GM19372 (cell line): Measurements from ENCODE around the gene RAMP3.
"Not testable (repeated sequence)": the region's sequence is repeated elsewhere in the genome, so short reads cannot be mapped to it uniquely, and the experiment has no call there.

Experiments used
- ATAC-seq: cut with Tn5 transposase; IDR thresholded peaks from one replicate; pipeline ENCODE4 v1.9.1; 2021; ENCODE audit warnings: mild to moderate bottlenecking, low read depth, moderate library complexity; ENCODE audit not compliant: unreplicated experiment

Gene RAMP3

GRCh38 chr7:45157653-45158401 is at the start of gene RAMP3:
Gene RAMP3 (plus strand): TSS chr7:45157791. CDS start chr7:45157829, 38 bp downstream.
- ATAC-seq, result no peak

GRCh38 chr7:45108863-45109262 is 48.7 kb upstream of the RAMP3 start:
- no peak for ATAC-seq

GRCh38 chr7:45111298-45112223 is 46.0 kb upstream of the RAMP3 start, which contains the start of gene TBRG4:
Gene TBRG4 (minus strand): TSS chr7:45111697. CDS start chr7:45109237, 2,460 bp downstream.
- peak; percentile 91 for ATAC-seq

- ATAC-seq, result no peak
Measured at GRCh38 chr7:45112648-45113047, 44.9 kb upstream of the RAMP3 start.

GRCh38 chr7:45114257-45114656 is 43.3 kb upstream of the RAMP3 start:
- ATAC-seq, result not testable (repeated sequence)

GRCh38 chr7:45114926-45115325 is 42.7 kb upstream of the RAMP3 start:
- no peak for ATAC-seq

- no peak for ATAC-seq
Measured at GRCh38 chr7:45116048-45116447, 41.5 kb upstream of the RAMP3 start.

GRCh38 chr7:45117582-45117981 is 40.0 kb upstream of the RAMP3 start:
- ATAC-seq, result no peak

GRCh38 chr7:45118292-45118691 is 39.3 kb upstream of the RAMP3 start:
- ATAC-seq, result no peak

GRCh38 chr7:45118889-45119331 is 38.7 kb upstream of the RAMP3 start:
- ATAC-seq, result no peak

GRCh38 chr7:45119550-45119949 is 38.0 kb upstream of the RAMP3 start:
- ATAC-seq, result no peak

GRCh38 chr7:45122975-45123860 is 34.4 kb upstream of the RAMP3 start:
- ATAC-seq, result no peak

GRCh38 chr7:45123913-45124710 is 33.5 kb upstream of the RAMP3 start:
- ATAC-seq, result no peak

- no peak for ATAC-seq
Measured at GRCh38 chr7:45125193-45125904, 32.2 kb upstream of the RAMP3 start.

GRCh38 chr7:45126201-45126600 is 31.4 kb upstream of the RAMP3 start:
- ATAC-seq, result no peak

GRCh38 chr7:45126920-45127319 is 30.7 kb upstream of the RAMP3 start:
- no peak for ATAC-seq

GRCh38 chr7:45129181-45129800 is 28.3 kb upstream of the RAMP3 start:
- ATAC-seq, result no peak

- no peak for ATAC-seq
Measured at GRCh38 chr7:45129906-45130305, 27.7 kb upstream of the RAMP3 start.
